Measurements from ENCODE around the gene SLC22A5.

DNA sequence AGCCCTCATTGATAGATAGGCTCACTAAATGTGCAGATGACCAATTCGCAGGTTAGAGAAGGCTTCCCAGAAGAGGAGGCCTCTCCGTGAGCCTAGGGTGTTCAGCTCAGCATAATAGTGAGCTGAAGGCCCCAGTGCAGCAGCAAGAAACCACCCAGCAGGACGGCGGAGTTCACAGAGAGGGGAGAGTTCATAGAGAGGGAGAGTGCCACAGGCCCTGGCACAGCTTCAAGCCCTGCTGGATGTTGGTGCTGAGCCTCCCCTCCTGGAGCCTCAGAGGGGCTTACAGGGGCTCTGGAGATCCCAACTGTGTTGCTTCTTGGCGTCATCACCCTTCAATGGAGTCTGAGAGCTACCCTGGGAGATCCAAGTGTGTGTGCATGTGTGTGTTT, 2.1 kb downstream of the SLC22A5 start:
- TF ChIP-seq FOS (IDR thresholded peaks at IDR 0.05; ENCODE audit: extremely low read depth, insufficient read length) (no peak), IRF2 (CRISPR knock-in tag; IDR thresholded peaks at IDR 0.05) (no peak), ZBTB7A (IDR thresholded peaks at IDR 0.05; ENCODE audit: borderline replicate concordance, control insufficient read depth, low read depth, low read length) (no peak), ZSCAN29 (IDR thresholded peaks at IDR 0.05) (no peak), FOXM1 (IDR thresholded peaks at IDR 0.05; ENCODE audit: low read depth) (no peak), FOXM1 (CRISPR knock-in tag; IDR thresholded peaks at IDR 0.05; ENCODE audit: low read depth) (no peak), RFX5 (IDR thresholded peaks at IDR 0.05; ENCODE audit: low read depth, low read length) (no peak), ZNF75A (CRISPR knock-in tag; IDR thresholded peaks at IDR 0.05) (no peak), POLR2A (conservative IDR thresholded peaks at IDR 0.05) (no peak), SMAD3 (CRISPR knock-in tag; conservative IDR thresholded peaks at IDR 0.05) (no peak), ZC3H4 (CRISPR knock-in tag; IDR thresholded peaks at IDR 0.05; ENCODE audit: borderline replicate concordance) (no peak), SMAD1 (IDR thresholded peaks at IDR 0.05; ENCODE audit: low read depth, low read length, partially characterized antibody) (no peak)
- TF ChIP-seq, protein P1, sequence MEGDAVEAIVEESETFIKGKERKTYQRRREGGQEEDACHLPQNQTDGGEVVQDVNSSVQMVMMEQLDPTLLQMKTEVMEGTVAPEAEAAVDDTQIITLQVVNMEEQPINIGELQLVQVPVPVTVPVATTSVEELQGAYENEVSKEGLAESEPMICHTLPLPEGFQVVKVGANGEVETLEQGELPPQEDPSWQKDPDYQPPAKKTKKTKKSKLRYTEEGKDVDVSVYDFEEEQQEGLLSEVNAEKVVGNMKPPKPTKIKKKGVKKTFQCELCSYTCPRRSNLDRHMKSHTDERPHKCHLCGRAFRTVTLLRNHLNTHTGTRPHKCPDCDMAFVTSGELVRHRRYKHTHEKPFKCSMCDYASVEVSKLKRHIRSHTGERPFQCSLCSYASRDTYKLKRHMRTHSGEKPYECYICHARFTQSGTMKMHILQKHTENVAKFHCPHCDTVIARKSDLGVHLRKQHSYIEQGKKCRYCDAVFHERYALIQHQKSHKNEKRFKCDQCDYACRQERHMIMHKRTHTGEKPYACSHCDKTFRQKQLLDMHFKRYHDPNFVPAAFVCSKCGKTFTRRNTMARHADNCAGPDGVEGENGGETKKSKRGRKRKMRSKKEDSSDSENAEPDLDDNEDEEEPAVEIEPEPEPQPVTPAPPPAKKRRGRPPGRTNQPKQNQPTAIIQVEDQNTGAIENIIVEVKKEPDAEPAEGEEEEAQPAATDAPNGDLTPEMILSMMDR (IDR thresholded peaks at IDR 0.05 in 2 of 3, conservative IDR thresholded peaks at IDR 0.05 in 1 of 3; ENCODE audit: insufficient read depth in 2 of 3, low read depth in 1 of 3, low read length in 3 of 3): no peak
- TF ChIP-seq, protein P2, sequence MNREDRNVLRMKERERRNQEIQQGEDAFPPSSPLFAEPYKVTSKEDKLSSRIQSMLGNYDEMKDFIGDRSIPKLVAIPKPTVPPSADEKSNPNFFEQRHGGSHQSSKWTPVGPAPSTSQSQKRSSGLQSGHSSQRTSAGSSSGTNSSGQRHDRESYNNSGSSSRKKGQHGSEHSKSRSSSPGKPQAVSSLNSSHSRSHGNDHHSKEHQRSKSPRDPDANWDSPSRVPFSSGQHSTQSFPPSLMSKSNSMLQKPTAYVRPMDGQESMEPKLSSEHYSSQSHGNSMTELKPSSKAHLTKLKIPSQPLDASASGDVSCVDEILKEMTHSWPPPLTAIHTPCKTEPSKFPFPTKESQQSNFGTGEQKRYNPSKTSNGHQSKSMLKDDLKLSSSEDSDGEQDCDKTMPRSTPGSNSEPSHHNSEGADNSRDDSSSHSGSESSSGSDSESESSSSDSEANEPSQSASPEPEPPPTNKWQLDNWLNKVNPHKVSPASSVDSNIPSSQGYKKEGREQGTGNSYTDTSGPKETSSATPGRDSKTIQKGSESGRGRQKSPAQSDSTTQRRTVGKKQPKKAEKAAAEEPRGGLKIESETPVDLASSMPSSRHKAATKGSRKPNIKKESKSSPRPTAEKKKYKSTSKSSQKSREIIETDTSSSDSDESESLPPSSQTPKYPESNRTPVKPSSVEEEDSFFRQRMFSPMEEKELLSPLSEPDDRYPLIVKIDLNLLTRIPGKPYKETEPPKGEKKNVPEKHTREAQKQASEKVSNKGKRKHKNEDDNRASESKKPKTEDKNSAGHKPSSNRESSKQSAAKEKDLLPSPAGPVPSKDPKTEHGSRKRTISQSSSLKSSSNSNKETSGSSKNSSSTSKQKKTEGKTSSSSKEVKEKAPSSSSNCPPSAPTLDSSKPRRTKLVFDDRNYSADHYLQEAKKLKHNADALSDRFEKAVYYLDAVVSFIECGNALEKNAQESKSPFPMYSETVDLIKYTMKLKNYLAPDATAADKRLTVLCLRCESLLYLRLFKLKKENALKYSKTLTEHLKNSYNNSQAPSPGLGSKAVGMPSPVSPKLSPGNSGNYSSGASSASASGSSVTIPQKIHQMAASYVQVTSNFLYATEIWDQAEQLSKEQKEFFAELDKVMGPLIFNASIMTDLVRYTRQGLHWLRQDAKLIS (CRISPR knock-in tag; IDR thresholded peaks at IDR 0.05): no peak
- TF ChIP-seq, protein P3, sequence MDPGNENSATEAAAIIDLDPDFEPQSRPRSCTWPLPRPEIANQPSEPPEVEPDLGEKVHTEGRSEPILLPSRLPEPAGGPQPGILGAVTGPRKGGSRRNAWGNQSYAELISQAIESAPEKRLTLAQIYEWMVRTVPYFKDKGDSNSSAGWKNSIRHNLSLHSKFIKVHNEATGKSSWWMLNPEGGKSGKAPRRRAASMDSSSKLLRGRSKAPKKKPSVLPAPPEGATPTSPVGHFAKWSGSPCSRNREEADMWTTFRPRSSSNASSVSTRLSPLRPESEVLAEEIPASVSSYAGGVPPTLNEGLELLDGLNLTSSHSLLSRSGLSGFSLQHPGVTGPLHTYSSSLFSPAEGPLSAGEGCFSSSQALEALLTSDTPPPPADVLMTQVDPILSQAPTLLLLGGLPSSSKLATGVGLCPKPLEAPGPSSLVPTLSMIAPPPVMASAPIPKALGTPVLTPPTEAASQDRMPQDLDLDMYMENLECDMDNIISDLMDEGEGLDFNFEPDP (CRISPR knock-in tag; IDR thresholded peaks at IDR 0.05): no peak
